KMS-11 (cell line): ENCODE results near the gene FER1L5.

Experiments
- H2AFZ ChIP-seq: fragments of 200-600 bp; sonication (generic); 2 replicates; pipeline ENCODE4 v1.6.1; 2016; ENCODE audit warnings: antibody characterized with exemption, mixed run types, low read depth
- H3K27ac ChIP-seq: fragments of 200-600 bp; sonication (generic); 2 replicates; pipeline ENCODE4 v1.6.1; 2016; ENCODE audit warnings: mild to moderate bottlenecking, mixed run types
- H3K27me3 ChIP-seq: fragments of 200-600 bp; sonication (generic); 2 replicates; pipeline ENCODE4 v1.6.1; 2017; ENCODE audit warnings: mild to moderate bottlenecking, low read depth, mixed run types, moderate library complexity; ENCODE audit not compliant: insufficient read depth
- H3K36me3 ChIP-seq: fragments of 200-600 bp; sonication (generic); 2 replicates; pipeline ENCODE4 v1.6.1; 2017; ENCODE audit warnings: mild to moderate bottlenecking, mixed run types; ENCODE audit not compliant: insufficient read depth
- H3K4me1 ChIP-seq: fragments of 200-600 bp; sonication (generic); 2 replicates; pipeline ENCODE4 v1.6.1; 2016; ENCODE audit warnings: mild to moderate bottlenecking, low read depth, mixed run types; ENCODE audit not compliant: poor library complexity, severe bottlenecking
- H3K4me2 ChIP-seq: fragments of 200-600 bp; sonication (generic); 2 replicates; pipeline ENCODE4 v1.7.0; 2016; ENCODE audit warnings: mild to moderate bottlenecking, mixed run types
- H3K4me3 ChIP-seq: fragments of 200-600 bp; sonication (generic); IDR thresholded peaks from 2 replicates; pipeline ENCODE4 v1.6.1; 2017; ENCODE audit warnings: low read depth, low read length, mixed read lengths; ENCODE audit not compliant: insufficient read depth
- H3K79me2 ChIP-seq: fragments of 200-600 bp; sonication (generic); 2 replicates; pipeline ENCODE4 v1.6.1; 2016; ENCODE audit warnings: low read depth, mixed run types; ENCODE audit not compliant: insufficient read depth
- H3K9ac ChIP-seq: fragments of 200-600 bp; sonication (generic); 2 replicates; pipeline ENCODE4 v1.6.1; 2016; ENCODE audit warnings: mild to moderate bottlenecking, mixed run types
- H4K20me1 ChIP-seq: fragments of 200-600 bp; sonication (generic); 2 replicates; pipeline ENCODE4 v1.6.1; 2016; ENCODE audit warnings: mild to moderate bottlenecking, mixed run types; ENCODE audit not compliant: insufficient read depth
- TF ChIP-seq, protein P1 (sequence below): fragments of 200-600 bp; sonication (generic); conservative IDR thresholded peaks from 2 replicates; pipeline ENCODE4 v1.6.1; 2017; ENCODE audit warnings: low read depth, mild to moderate bottlenecking, antibody characterized with exemption, low read length, moderate library complexity, mixed read lengths

Gene FER1L5

DNA sequence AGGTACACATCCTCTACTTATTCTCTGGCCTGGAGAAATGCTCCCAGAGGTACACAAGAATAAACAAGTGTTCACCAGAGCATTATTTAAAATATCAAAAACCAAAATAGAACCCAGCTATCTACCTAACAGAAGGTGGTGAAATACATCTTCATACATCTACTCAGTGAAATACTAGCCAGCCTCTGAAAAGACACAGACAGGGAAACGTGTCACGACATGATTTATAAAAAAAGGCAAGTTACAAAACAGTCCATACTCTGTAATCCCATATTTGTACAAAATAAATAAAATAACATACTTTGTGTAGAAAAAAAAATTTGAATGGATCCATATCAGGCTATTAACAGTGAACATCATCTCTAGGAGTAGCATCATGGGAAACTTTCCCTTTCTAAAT is 42.6 kb upstream of the FER1L5 start:
- no peaks in the 10 kb centered on the region for H3K27me3 ChIP-seq
- H3K36me3 ChIP-seq, result peaks cover 3% of the 10 kb centered on the region; the same call in 1 of the 2 replicates

DNA sequence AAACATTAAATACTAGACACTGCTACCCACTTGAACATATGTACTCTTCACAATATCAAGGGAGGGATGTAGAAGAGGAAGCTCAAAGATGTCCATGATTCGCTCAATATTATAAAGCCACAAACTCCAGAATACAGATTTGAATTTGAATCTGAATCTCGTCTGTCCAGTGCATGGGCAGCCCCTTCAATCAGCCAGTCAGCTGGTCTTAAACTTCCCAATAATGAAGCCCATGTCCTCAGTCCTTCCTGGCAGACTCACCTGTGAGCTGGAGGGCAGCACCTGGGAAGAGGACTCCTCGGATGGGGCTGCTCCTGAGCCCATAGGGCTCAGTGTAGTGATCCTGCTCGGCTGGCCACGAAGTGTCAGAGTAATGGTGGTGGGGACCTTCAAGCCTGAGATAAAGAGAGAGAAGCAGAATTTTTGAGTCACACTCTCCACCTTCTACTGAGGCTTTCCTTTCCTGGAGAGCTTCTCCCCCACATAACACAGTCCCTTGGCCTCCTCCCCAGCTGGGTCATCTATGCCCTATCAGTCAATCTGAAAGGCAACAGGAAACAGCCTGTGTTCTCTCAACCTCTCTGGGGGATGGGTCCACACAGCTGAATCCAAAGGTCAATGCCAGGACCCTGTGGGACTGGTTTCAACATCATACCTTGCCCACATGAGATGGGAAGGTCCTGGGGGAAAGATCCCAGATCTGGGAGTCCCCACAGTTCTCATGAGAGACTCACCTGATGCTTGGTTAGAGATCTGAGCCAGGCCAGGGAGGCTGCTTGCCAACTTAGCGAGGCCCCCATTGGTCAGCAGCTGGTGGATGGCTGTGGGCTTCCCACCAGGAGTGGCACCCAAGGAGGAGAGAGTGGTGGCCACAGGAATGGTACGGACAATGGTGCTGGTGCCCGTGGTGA is 40.9 kb upstream of the FER1L5 start:
- Histone ChIP-seq H3K36me3 (peaks cover 3% of the 10 kb centered on the region; the same call in 1 of the 2 replicates), H3K4me1 (peaks cover 38% of the 10 kb centered on the region), H4K20me1 (no peaks in the 10 kb centered on the region), H3K9ac (no peak overlapping the region), H3K4me3 (no peak overlapping the region), H3K79me2 (no peaks in the 10 kb centered on the region), H3K27me3 (no peaks in the 10 kb centered on the region), H2AFZ (no peak overlapping the region), H3K4me2 (no peak overlapping the region), H3K27ac (no peak overlapping the region)
- TF ChIP-seq, protein P1, sequence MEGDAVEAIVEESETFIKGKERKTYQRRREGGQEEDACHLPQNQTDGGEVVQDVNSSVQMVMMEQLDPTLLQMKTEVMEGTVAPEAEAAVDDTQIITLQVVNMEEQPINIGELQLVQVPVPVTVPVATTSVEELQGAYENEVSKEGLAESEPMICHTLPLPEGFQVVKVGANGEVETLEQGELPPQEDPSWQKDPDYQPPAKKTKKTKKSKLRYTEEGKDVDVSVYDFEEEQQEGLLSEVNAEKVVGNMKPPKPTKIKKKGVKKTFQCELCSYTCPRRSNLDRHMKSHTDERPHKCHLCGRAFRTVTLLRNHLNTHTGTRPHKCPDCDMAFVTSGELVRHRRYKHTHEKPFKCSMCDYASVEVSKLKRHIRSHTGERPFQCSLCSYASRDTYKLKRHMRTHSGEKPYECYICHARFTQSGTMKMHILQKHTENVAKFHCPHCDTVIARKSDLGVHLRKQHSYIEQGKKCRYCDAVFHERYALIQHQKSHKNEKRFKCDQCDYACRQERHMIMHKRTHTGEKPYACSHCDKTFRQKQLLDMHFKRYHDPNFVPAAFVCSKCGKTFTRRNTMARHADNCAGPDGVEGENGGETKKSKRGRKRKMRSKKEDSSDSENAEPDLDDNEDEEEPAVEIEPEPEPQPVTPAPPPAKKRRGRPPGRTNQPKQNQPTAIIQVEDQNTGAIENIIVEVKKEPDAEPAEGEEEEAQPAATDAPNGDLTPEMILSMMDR, result no peak

More for the DNA sequence above, 42.6 kb upstream of the FER1L5 start:
- Histone ChIP-seq H4K20me1 (no peaks in the 10 kb centered on the region), H3K4me3 (no peak overlapping the region), H3K27ac (no peak overlapping the region), H2AFZ (no peak overlapping the region), H3K79me2 (no peaks in the 10 kb centered on the region), H3K4me2 (no peak overlapping the region), H3K9ac (no peak overlapping the region), H3K4me1 (peaks cover 42% of the 10 kb centered on the region)
- TF ChIP-seq, protein P1, result no peak

DNA sequence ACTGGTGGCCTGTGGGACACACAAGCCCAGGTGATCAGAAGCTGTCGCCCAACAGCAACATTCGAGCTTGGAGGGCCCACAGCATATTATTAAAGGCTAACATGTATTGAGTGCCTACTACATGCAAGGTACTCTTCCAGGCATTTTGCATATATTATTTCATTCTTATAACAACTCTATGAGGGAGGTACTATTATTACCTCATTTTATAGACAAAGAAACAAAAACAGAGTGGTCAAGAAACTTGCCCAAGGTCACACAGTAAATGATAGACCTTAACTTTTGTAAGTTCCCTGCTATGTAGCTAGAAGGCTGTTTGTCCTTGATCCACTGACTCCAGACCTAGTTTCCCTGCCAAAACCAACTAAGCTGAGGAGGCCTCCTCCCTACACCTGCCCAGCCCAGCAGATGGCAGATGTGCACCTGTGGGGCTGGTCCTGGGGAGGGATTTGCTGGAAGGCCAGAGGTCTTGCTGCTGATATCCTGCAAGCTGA is 40.2 kb upstream of the FER1L5 start:
- TF ChIP-seq, protein P1, result no peak
- peaks cover 38% of the 10 kb centered on the region for H3K4me1 ChIP-seq
- H3K9ac ChIP-seq, result no peak overlapping the region
- no peaks in the 10 kb centered on the region for H3K27me3 ChIP-seq
- no peak overlapping the region for H3K4me2 ChIP-seq
- no peak overlapping the region for H3K4me3 ChIP-seq
- no peaks in the 10 kb centered on the region for H3K79me2 ChIP-seq
- peaks cover 3% of the 10 kb centered on the region; the same call in 1 of the 2 replicates for H3K36me3 ChIP-seq
- H3K27ac ChIP-seq, result no peak overlapping the region
- no peaks in the 10 kb centered on the region for H4K20me1 ChIP-seq
- no peak overlapping the region for H2AFZ ChIP-seq

DNA sequence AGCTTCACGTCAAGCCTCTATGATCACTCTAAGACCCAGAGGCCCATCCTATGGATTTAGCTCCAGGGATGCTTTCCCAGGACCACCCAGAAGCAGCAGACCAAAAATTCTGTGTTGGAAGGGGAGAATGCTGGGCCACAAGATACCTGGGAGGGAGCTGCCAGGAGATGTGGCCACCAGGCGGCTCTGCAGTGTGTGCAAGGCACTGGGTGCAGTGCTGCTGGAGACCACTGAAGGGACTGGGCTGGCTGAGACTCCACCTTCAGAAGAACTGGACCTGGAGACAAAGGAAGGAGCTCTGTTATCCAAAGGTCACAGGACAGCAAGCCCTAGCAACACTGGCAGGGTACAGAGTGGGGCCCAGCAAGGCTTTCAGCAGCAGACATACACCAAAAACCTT is 38.5 kb upstream of the FER1L5 start:
- Histone ChIP-seq H2AFZ (no peak overlapping the region), H3K27me3 (no peaks in the 10 kb centered on the region), H3K9ac (no peak overlapping the region), H3K79me2 (no peaks in the 10 kb centered on the region), H3K36me3 (peaks cover 3% of the 10 kb centered on the region; the same call in 1 of the 2 replicates), H3K27ac (no peak overlapping the region), H3K4me2 (no peak overlapping the region), H3K4me1 (peaks cover 48% of the 10 kb centered on the region), H3K4me3 (no peak overlapping the region), H4K20me1 (no peaks in the 10 kb centered on the region)
- TF ChIP-seq, protein P1, result no peak
